Stimulated activated CD8-positive, alpha-beta memory T cell treated with anti-CD3 and anti-CD28 coated beads, Interleukin-15, amount 100 ng/mL, for 4 hours (primary cell): ENCODE measurements around the gene ZMYM1.
"Not testable (repeated sequence)": the region's sequence is repeated elsewhere in the genome, so short reads cannot be mapped to it uniquely, and the experiment has no call there.

ENCODE experiments used
- DNase-seq, 2 donors: peaks; one replicate each; pipeline ENCODE4 v3.0.0-alpha.2; 2020; ENCODE audit warnings: low read depth in 2 of 2

Gene ZMYM1

GRCh38 chr1:35076426-35076825 is 2.8 kb upstream of the ZMYM1 start:
- not testable (repeated sequence) for DNase-seq

GRCh38 chr1:35080171-35080854 is 1.1 kb downstream of the ZMYM1 start:
- DNase-seq, result no peak

- DNase-seq, result no peak
Observed at GRCh38 chr1:35085421-35085820, 6.2 kb downstream of the ZMYM1 start.

GRCh38 chr1:35097224-35097623 is 18.0 kb downstream of the ZMYM1 start:
- no peak for DNase-seq

- DNase-seq, result no peak
Observed at GRCh38 chr1:35111106-35111505, 31.9 kb downstream of the ZMYM1 start.

GRCh38 chr1:35112668-35113067 is 33.5 kb downstream of the ZMYM1 start:
- DNase-seq, result no peak

- no peak for DNase-seq
Observed at GRCh38 chr1:35115459-35116383, 36.5 kb downstream of the ZMYM1 start.

GRCh38 chr1:35120458-35121133 is 41.4 kb downstream of the ZMYM1 start:
- DNase-seq, result no peak

- no peak for DNase-seq
Observed at GRCh38 chr1:35122311-35122710, 43.1 kb downstream of the ZMYM1 start.

- no peak for DNase-seq
Observed at GRCh38 chr1:35126546-35126945, 47.4 kb downstream of the ZMYM1 start.

- no peak for DNase-seq
Observed at GRCh38 chr1:35129080-35129479, 49.9 kb downstream of the ZMYM1 start.

- DNase-seq, result no peak
Observed at GRCh38 chr1:35136780-35137179, 57.6 kb downstream of the ZMYM1 start.

GRCh38 chr1:35137590-35137989 is 58.4 kb downstream of the ZMYM1 start:
- DNase-seq, result not testable (repeated sequence)

GRCh38 chr1:35142294-35142693 is 63.1 kb downstream of the ZMYM1 start:
- DNase-seq, result not testable (repeated sequence)

GRCh38 chr1:35142728-35143127 is 63.5 kb downstream of the ZMYM1 start:
- not testable (repeated sequence) for DNase-seq

- DNase-seq, result no peak
Observed at GRCh38 chr1:35143737-35144508, 64.7 kb downstream of the ZMYM1 start.

GRCh38 chr1:35145892-35146549 is 66.8 kb downstream of the ZMYM1 start:
- DNase-seq, result not testable (repeated sequence)

- DNase-seq, result no peak
Observed at GRCh38 chr1:35151220-35151619, 72.0 kb downstream of the ZMYM1 start.

- DNase-seq, result no peak
Observed at GRCh38 chr1:35164893-35165292, 85.7 kb downstream of the ZMYM1 start.
